CD4-positive, alpha-beta T cell treated with Interleukin-4 for 1 hour (primary cell): ENCODE measurements around the gene THBS1.

Experiments
- DNase-seq, 2 donors: peaks; one replicate each; pipeline ENCODE4 v3.0.0-alpha.2; 2020 to 2022

THBS1 gene

GRCh38 chr15:39580485-39581241, at the start of gene THBS1:
THBS1 (plus strand) TSS chr15:39581079; CDS start chr15:39581858, 779 bp downstream.
- DNase-seq, result peak in 1 of 2 donors; percentile 27

GRCh38 chr15:39534996-39535395, 45.9 kb upstream of the THBS1 start:
- DNase-seq, result no peak

- no peak for DNase-seq
These were observed 45.4 kb upstream of the THBS1 start for GRCh38 chr15:39535466-39535865.

GRCh38 chr15:39538936-39539335, 41.9 kb upstream of the THBS1 start:
- no peak for DNase-seq

- DNase-seq, result no peak
These were observed 41.4 kb upstream of the THBS1 start for GRCh38 chr15:39539466-39539865.

- no peak for DNase-seq
These were observed 40.8 kb upstream of the THBS1 start for GRCh38 chr15:39539973-39540558.

- DNase-seq, result no peak
These were observed 38.4 kb upstream of the THBS1 start for GRCh38 chr15:39542385-39543065.

- DNase-seq, result no peak
These were observed 37.2 kb upstream of the THBS1 start for GRCh38 chr15:39543651-39544050.

GRCh38 chr15:39546842-39547241, 34.0 kb upstream of the THBS1 start:
- DNase-seq, result no peak

- DNase-seq, result no peak
These were observed 32.3 kb upstream of the THBS1 start for GRCh38 chr15:39548561-39548960.

GRCh38 chr15:39549912-39550311, 31.0 kb upstream of the THBS1 start:
- no peak for DNase-seq

- no peak for DNase-seq
These were observed 29.4 kb upstream of the THBS1 start for GRCh38 chr15:39551476-39551875.

- no peak for DNase-seq
These were observed 28.3 kb upstream of the THBS1 start for GRCh38 chr15:39552556-39552955.

GRCh38 chr15:39553947-39554693, 26.8 kb upstream of the THBS1 start:
- DNase-seq, result no peak

GRCh38 chr15:39554746-39555387, 26.0 kb upstream of the THBS1 start:
- no peak for DNase-seq

GRCh38 chr15:39555885-39556284, 25.0 kb upstream of the THBS1 start:
- DNase-seq, result no peak

- DNase-seq, result no peak
These were observed 24.4 kb upstream of the THBS1 start for GRCh38 chr15:39556461-39556860.

GRCh38 chr15:39558421-39558820, 22.5 kb upstream of the THBS1 start:
- no peak for DNase-seq

- no peak for DNase-seq
These were observed 15.8 kb upstream of the THBS1 start for GRCh38 chr15:39564972-39565665.

- DNase-seq, result no peak
These were observed 15.0 kb upstream of the THBS1 start for GRCh38 chr15:39565851-39566250.

- no peak for DNase-seq
These were observed 7.6 kb upstream of the THBS1 start for GRCh38 chr15:39573287-39573686.

- DNase-seq, result no peak
These were observed 7.0 kb upstream of the THBS1 start for GRCh38 chr15:39573844-39574243.
